ENCODE data around the gene CFAP298.

- TF ChIP-seq CTCF (IDR thresholded peaks at IDR 0.05; ENCODE audit: poor library complexity, severe bottlenecking) (no peak), EZH2 (IDR thresholded peaks at IDR 0.05; ENCODE audit: borderline replicate concordance, insufficient read depth, low read length, poor library complexity, severe bottlenecking) (no peak), POLR2AphosphoS5 (IDR thresholded peaks at IDR 0.05) (no peak)
These were observed 26.2 kb downstream of the CFAP298 start for GRCh38 chr21:32585970-32586369.
